ENCODE measurements around the gene LRTM2.
A peak's percentile ranks its signal among the peaks of the same experiment; 100 is the strongest.

LRTM2 gene

GRCh38 chr12:1837541-1838204, 17.3 kb downstream of the LRTM2 start:
- H3K4me3 ChIP-seq (ENCODE audit: low read length) = no peak overlapping the region
- peak; percentile 7 for DNase-seq (ENCODE audit: low read depth)
- TF ChIP-seq CTCF (conservative IDR thresholded peaks at IDR 0.05; ENCODE audit: low read length) = no peak

GRCh38 chr12:1838205-1838993, 18.0 kb downstream of the LRTM2 start:
- no peak for TF ChIP-seq CTCF (conservative IDR thresholded peaks at IDR 0.05; ENCODE audit: low read length)
- H3K4me3 ChIP-seq (ENCODE audit: low read length) = no peak overlapping the region
- no peak for DNase-seq (ENCODE audit: low read depth)

- DNase-seq (ENCODE audit: low read depth) = no peak
- no peak overlapping the region for H3K4me3 ChIP-seq (ENCODE audit: low read length)
- no peak for TF ChIP-seq CTCF (conservative IDR thresholded peaks at IDR 0.05; ENCODE audit: low read length)
Observed at GRCh38 chr12:1838994-1839365, 18.6 kb downstream of the LRTM2 start.

- no peak overlapping the region for H3K4me3 ChIP-seq (ENCODE audit: low read length)
- no peak for DNase-seq (ENCODE audit: low read depth)
- no peak for TF ChIP-seq CTCF (conservative IDR thresholded peaks at IDR 0.05; ENCODE audit: low read length)
Observed at GRCh38 chr12:1839464-1839863, 19.1 kb downstream of the LRTM2 start.

- no peak overlapping the region for H3K4me3 ChIP-seq (ENCODE audit: low read length)
- DNase-seq (ENCODE audit: low read depth) = no peak
- no peak for TF ChIP-seq CTCF (conservative IDR thresholded peaks at IDR 0.05; ENCODE audit: low read length)
Observed at GRCh38 chr12:1839956-1840951, 19.9 kb downstream of the LRTM2 start.

GRCh38 chr12:1840981-1841425, 20.6 kb downstream of the LRTM2 start:
- no peak overlapping the region for H3K4me3 ChIP-seq (ENCODE audit: low read length)
- no peak for TF ChIP-seq CTCF (conservative IDR thresholded peaks at IDR 0.05; ENCODE audit: low read length)
- DNase-seq (ENCODE audit: low read depth) = no peak

Data from AG10803 (cell line).